ENCODE results near the gene SEPTIN8.

Gene SEPTIN8

GRCh38 chr5:132779961-132780360 lies 2.9 kb upstream of the SEPTIN8 start:
- TF ChIP-seq POLR2A (IDR thresholded peaks at IDR 0.05; ENCODE audit: low read depth, low read length) = no peak
- DNase-seq (ENCODE audit: insufficient read length, low spot score) = no peak
- FAIRE-seq = no peak

GRCh38 chr5:132778856-132779255 lies 1.8 kb upstream of the SEPTIN8 start:
- FAIRE-seq = no peak
- TF ChIP-seq POLR2A (IDR thresholded peaks at IDR 0.05; ENCODE audit: low read depth, low read length) = no peak

GRCh38 chr5:132778129-132778528 lies 1.1 kb upstream of the SEPTIN8 start:
- DNase-seq (ENCODE audit: insufficient read length, low spot score) (no peak), FAIRE-seq (no peak)
- no peak for TF ChIP-seq POLR2A (IDR thresholded peaks at IDR 0.05; ENCODE audit: low read depth, low read length)

More at GRCh38 chr5:132778856-132779255, 1.8 kb upstream of the SEPTIN8 start:
- no peak for DNase-seq (ENCODE audit: insufficient read length, low spot score)

GRCh38 chr5:132776938-132777208 lies 166 bp downstream of the SEPTIN8 start:
- no peak; the same call in 1 of the 2 replicates for TF ChIP-seq POLR2A (IDR thresholded peaks at IDR 0.05; ENCODE audit: low read depth, low read length)
- no peak for FAIRE-seq

GRCh38 chr5:132776131-132776937 lies 705 bp downstream of the SEPTIN8 start:
- DNase-seq (ENCODE audit: insufficient read length, low spot score) (no peak), FAIRE-seq (no peak)
- no peak for TF ChIP-seq POLR2A (IDR thresholded peaks at IDR 0.05; ENCODE audit: low read depth, low read length)

More at GRCh38 chr5:132776938-132777208, 166 bp downstream of the SEPTIN8 start:
- DNase-seq (ENCODE audit: insufficient read length, low spot score) = no peak

- no peak for DNase-seq (ENCODE audit: insufficient read length, low spot score)
- TF ChIP-seq POLR2A (IDR thresholded peaks at IDR 0.05; ENCODE audit: low read depth, low read length) = no peak
- FAIRE-seq = no peak
Measured at GRCh38 chr5:132775476-132775961, 1.5 kb downstream of the SEPTIN8 start.

- no peak for TF ChIP-seq POLR2A (IDR thresholded peaks at IDR 0.05; ENCODE audit: low read depth, low read length)
- DNase-seq (ENCODE audit: insufficient read length, low spot score) (no peak), FAIRE-seq (no peak)
Measured at GRCh38 chr5:132774896-132775295, 2.1 kb downstream of the SEPTIN8 start.

- no peak for TF ChIP-seq POLR2A (IDR thresholded peaks at IDR 0.05; ENCODE audit: low read depth, low read length)
- no peak for FAIRE-seq
Measured at GRCh38 chr5:132774406-132774805, 2.6 kb downstream of the SEPTIN8 start.

GRCh38 chr5:132773601-132774355 lies 3.3 kb downstream of the SEPTIN8 start:
- DNase-seq (ENCODE audit: insufficient read length, low spot score) (no peak), FAIRE-seq (no peak)

More at GRCh38 chr5:132774406-132774805, 2.6 kb downstream of the SEPTIN8 start:
- DNase-seq (ENCODE audit: insufficient read length, low spot score) = no peak

GRCh38 chr5:132773114-132773513 lies 3.9 kb downstream of the SEPTIN8 start:
- DNase-seq (ENCODE audit: insufficient read length, low spot score) (no peak), FAIRE-seq (no peak)
- TF ChIP-seq POLR2A (IDR thresholded peaks at IDR 0.05; ENCODE audit: low read depth, low read length) = no peak

More at GRCh38 chr5:132773601-132774355, 3.3 kb downstream of the SEPTIN8 start:
- TF ChIP-seq POLR2A (IDR thresholded peaks at IDR 0.05; ENCODE audit: low read depth, low read length) = no peak

- FAIRE-seq (no peak), DNase-seq (ENCODE audit: insufficient read length, low spot score) (no peak)
- no peak for TF ChIP-seq POLR2A (IDR thresholded peaks at IDR 0.05; ENCODE audit: low read depth, low read length)
Measured at GRCh38 chr5:132772291-132773070, 4.6 kb downstream of the SEPTIN8 start.

GRCh38 chr5:132771503-132771998 lies 5.5 kb downstream of the SEPTIN8 start:
- DNase-seq (ENCODE audit: insufficient read length, low spot score) (no peak), FAIRE-seq (no peak)
- no peak for TF ChIP-seq POLR2A (IDR thresholded peaks at IDR 0.05; ENCODE audit: low read depth, low read length)

- DNase-seq (ENCODE audit: insufficient read length, low spot score) (no peak), FAIRE-seq (no peak)
- no peak for TF ChIP-seq POLR2A (IDR thresholded peaks at IDR 0.05; ENCODE audit: low read depth, low read length)
Measured at GRCh38 chr5:132770476-132771159, 6.4 kb downstream of the SEPTIN8 start.
